Neural progenitor cell (in vitro differentiated cells): ENCODE results near the gene OFD1. TPM values are rescaled to one million over a fixed set of nuclear protein-coding genes. Genes with fewer than 3 reads are reported as not detected.

Experiments used
- DNase-seq: peaks from one replicate; pipeline ENCODE4 v3.0.0-alpha.2; 2016; ENCODE audit warnings: low spot score
- H2AFZ ChIP-seq: fragments of 200-600 bp; sonication (generic); replicated peaks from 2 replicates; pipeline ENCODE4 v1.6.1; 2016; ENCODE audit warnings: antibody characterized with exemption
- H3F3A ChIP-seq: fragments of 200-600 bp; sonication (generic); 2 replicates; pipeline ENCODE4 v1.6.1; 2016; ENCODE audit warnings: antibody characterized with exemption, low read depth
- H3K27ac ChIP-seq: fragments of 200-600 bp; sonication (generic); 2 replicates; pipeline ENCODE4 v1.5.1; 2016; ENCODE audit warnings: mild to moderate bottlenecking
- H3K27me3 ChIP-seq: fragments of 200-600 bp; sonication (generic); 2 replicates; pipeline ENCODE4 v1.6.1; 2016; ENCODE audit warnings: mild to moderate bottlenecking, moderate library complexity
- H3K36me3 ChIP-seq: fragments of 200-600 bp; sonication (generic); 2 replicates; pipeline ENCODE4 v1.5.1; 2016
- H3K4me1 ChIP-seq: fragments of 200-600 bp; sonication (generic); 2 replicates; pipeline ENCODE4 v1.6.1; 2016; ENCODE audit warnings: mixed run types
- H3K4me2 ChIP-seq: fragments of 200-600 bp; sonication (generic); 2 replicates; pipeline ENCODE4 v1.6.1; 2016
- H3K4me3 ChIP-seq: fragments of 200-600 bp; sonication (generic); 2 replicates; pipeline ENCODE4 v1.5.1; 2016
- H3K79me2 ChIP-seq: fragments of 200-600 bp; sonication (generic); 2 replicates; pipeline ENCODE4 v1.6.1; 2016; ENCODE audit warnings: low read depth
- H3K9ac ChIP-seq: fragments of 200-600 bp; sonication (generic); 2 replicates; pipeline ENCODE4 v1.6.1; 2016
- H3K9me3 ChIP-seq: fragments of 200-600 bp; sonication (generic); 2 replicates; pipeline ENCODE4 v1.5.1; 2016; ENCODE audit warnings: low read depth
- H4K20me1 ChIP-seq: fragments of 200-600 bp; sonication (generic); 2 replicates; pipeline ENCODE4 v1.6.1; 2016; ENCODE audit warnings: low read depth
- H3K27ac Mint-ChIP-seq: 3 replicates; pipeline ENCODE4 v1.8.0; 2021; ENCODE audit warnings: mixed read lengths
- H3K27me3 Mint-ChIP-seq: 2 replicates; pipeline ENCODE4 v1.8.0; 2022; ENCODE audit warnings: low read depth, mild to moderate bottlenecking, inconsistent platforms, moderate library complexity, mixed read lengths; ENCODE audit not compliant: insufficient read depth
- H3K36me3 Mint-ChIP-seq: 3 replicates; pipeline ENCODE4 v1.8.0; 2021; ENCODE audit warnings: mixed read lengths
- H3K4me1 Mint-ChIP-seq: 3 replicates; pipeline ENCODE4 v1.8.0; 2021; ENCODE audit warnings: mixed read lengths
- H3K4me3 Mint-ChIP-seq: 3 replicates; pipeline ENCODE4 v1.8.0; 2021; ENCODE audit warnings: mild to moderate bottlenecking, moderate library complexity, mixed read lengths
- H3K9me3 Mint-ChIP-seq: 3 replicates; pipeline ENCODE4 v1.8.0; 2020; ENCODE audit warnings: mixed read lengths
- EZH2 ChIP-seq: fragments of 200-600 bp; sonication (generic); IDR thresholded peaks from 2 replicates; pipeline ENCODE4 v1.6.1; 2017; ENCODE audit warnings: antibody characterized with exemption, mild to moderate bottlenecking, moderate library complexity
- EZH2phosphoT487 ChIP-seq: fragments of 200-600 bp; sonication (generic); IDR thresholded peaks from 2 replicates; pipeline ENCODE4 v1.6.1; 2017; ENCODE audit warnings: antibody characterized with exemption
- total RNA-seq: library from RNA; depleted of rRNA; stranded (reverse); fragments of >200 nt; gene quantifications from 2 replicates; pipeline ENCODE4 v1.2.3, GENCODE V29; 2015; ENCODE audit warnings: low replicate concordance
- TF ChIP-seq, protein P1 (sequence below): fragments of 200-600 bp; sonication (generic); IDR thresholded peaks from 2 replicates; pipeline ENCODE4 v1.5.1; 2017; ENCODE audit warnings: antibody characterized with exemption, mild to moderate bottlenecking

Gene OFD1
- total RNA-seq, 1 donor from 2014 or later: 36.0 TPM

DNA sequence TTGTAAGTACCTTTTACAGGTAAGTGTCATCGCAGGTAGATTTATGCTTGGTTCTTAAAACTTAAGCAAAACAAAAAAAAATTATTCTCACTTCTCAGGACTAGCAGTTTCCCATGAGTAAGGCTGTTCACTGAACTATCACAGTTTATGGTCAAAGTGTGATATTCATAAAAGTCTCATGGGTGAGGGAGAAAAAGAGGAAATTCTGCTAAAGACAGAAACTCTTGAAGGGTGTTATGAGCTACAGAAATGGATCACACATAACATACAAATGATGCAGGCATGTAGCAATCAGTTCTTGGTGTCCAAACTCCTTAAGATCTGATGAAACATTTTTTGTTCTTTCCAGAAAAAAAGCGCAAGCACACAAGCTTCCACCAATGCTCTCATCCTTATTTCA lies 37.1 kb upstream of the OFD1 start:
- H3K27me3 ChIP-seq: no peaks in the 10 kb centered on the region
- peaks cover 19% of the 10 kb centered on the region for H3K4me1 ChIP-seq
- H3K4me1 Mint-ChIP-seq: peaks cover 18% of the 10 kb centered on the region
- no peak overlapping the region for H3K4me3 Mint-ChIP-seq
- no peak overlapping the region for H3K27ac ChIP-seq
- no peaks in the 10 kb centered on the region for H3F3A ChIP-seq
- TF ChIP-seq, protein P1, sequence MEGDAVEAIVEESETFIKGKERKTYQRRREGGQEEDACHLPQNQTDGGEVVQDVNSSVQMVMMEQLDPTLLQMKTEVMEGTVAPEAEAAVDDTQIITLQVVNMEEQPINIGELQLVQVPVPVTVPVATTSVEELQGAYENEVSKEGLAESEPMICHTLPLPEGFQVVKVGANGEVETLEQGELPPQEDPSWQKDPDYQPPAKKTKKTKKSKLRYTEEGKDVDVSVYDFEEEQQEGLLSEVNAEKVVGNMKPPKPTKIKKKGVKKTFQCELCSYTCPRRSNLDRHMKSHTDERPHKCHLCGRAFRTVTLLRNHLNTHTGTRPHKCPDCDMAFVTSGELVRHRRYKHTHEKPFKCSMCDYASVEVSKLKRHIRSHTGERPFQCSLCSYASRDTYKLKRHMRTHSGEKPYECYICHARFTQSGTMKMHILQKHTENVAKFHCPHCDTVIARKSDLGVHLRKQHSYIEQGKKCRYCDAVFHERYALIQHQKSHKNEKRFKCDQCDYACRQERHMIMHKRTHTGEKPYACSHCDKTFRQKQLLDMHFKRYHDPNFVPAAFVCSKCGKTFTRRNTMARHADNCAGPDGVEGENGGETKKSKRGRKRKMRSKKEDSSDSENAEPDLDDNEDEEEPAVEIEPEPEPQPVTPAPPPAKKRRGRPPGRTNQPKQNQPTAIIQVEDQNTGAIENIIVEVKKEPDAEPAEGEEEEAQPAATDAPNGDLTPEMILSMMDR: no peak
- TF ChIP-seq EZH2phosphoT487: no peak
- no peak for TF ChIP-seq EZH2
- no peak overlapping the region for H3K9ac ChIP-seq
- peaks cover 98% of the 10 kb centered on the region for H3K79me2 ChIP-seq
- no peaks in the 10 kb centered on the region for H3K36me3 ChIP-seq
- H3K9me3 Mint-ChIP-seq: no peaks in the 10 kb centered on the region
- no peaks in the 10 kb centered on the region for H3K27me3 Mint-ChIP-seq
- H4K20me1 ChIP-seq: peaks cover 82% of the 10 kb centered on the region
- H3K27ac Mint-ChIP-seq: no peak overlapping the region
- H3K4me3 ChIP-seq: no peak overlapping the region
- H3K4me2 ChIP-seq: no peak overlapping the region
- no peak overlapping the region for H2AFZ ChIP-seq
- DNase-seq: no peak
- no peaks in the 10 kb centered on the region for H3K9me3 ChIP-seq
- peaks cover 4% of the 10 kb centered on the region for H3K36me3 Mint-ChIP-seq

DNA sequence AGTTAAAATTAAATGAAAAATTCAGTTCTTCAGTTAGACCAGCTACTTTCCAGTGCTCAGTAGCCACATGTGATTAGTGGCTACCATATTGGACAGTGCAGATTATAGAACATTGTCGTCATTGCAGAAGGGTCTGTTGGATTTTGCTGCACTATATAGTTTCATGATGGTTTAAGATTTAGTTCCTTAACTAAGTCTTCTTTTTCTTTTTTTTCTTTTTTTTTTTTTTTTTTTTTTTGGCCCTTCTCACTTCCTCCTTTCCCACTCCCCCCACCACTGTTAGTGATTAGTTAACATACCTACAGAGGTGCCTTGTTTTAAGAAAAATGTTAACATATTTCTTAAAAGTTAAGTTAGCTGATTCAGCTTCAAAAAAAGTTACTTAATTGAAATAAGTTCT lies 36.6 kb upstream of the OFD1 start:
- Histone ChIP-seq H3K27me3 (no peaks in the 10 kb centered on the region), H2AFZ (no peak overlapping the region), H3K36me3 (no peaks in the 10 kb centered on the region), H3K27ac (no peak overlapping the region), H3K4me3 (no peak overlapping the region), H3K9me3 (no peaks in the 10 kb centered on the region), H3K79me2 (peaks cover 98% of the 10 kb centered on the region), H3K4me1 (peaks cover 19% of the 10 kb centered on the region), H4K20me1 (peaks cover 82% of the 10 kb centered on the region), H3K9ac (no peak overlapping the region), H3F3A (no peaks in the 10 kb centered on the region), H3K4me2 (no peak overlapping the region)
- peaks cover 4% of the 10 kb centered on the region for H3K36me3 Mint-ChIP-seq
- H3K27me3 Mint-ChIP-seq: no peaks in the 10 kb centered on the region
- no peaks in the 10 kb centered on the region for H3K9me3 Mint-ChIP-seq
- TF ChIP-seq EZH2phosphoT487 (no peak), EZH2 (no peak)
- TF ChIP-seq, protein P1: no peak
- no peak overlapping the region for H3K27ac Mint-ChIP-seq
- no peak for DNase-seq
- H3K4me1 Mint-ChIP-seq: peaks cover 14% of the 10 kb centered on the region
- H3K4me3 Mint-ChIP-seq: no peak overlapping the region

DNA sequence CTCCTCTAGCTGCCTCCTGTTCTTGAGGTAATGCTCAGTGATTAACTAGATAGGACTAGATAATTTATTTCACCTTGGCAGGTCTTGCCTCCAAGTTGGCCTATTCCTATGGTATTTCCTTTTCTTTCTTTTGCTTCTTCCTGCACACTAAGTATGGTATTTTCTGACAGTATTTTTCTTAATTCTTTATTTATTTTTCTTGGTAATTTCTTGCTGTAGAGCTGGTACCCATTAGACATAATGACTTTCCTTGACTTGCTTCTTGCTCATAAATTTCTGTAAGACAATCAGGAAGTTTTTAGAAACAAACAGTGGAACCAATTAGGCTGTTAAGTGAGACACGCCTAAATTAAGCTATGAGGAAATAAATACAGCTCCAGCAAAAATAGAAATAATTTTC lies 36.1 kb upstream of the OFD1 start:
- DNase-seq: no peak
- Histone ChIP-seq H3K4me1 (peaks cover 19% of the 10 kb centered on the region), H3K9me3 (no peaks in the 10 kb centered on the region), H3K9ac (no peak overlapping the region), H3K27ac (no peak overlapping the region), H3K27me3 (no peaks in the 10 kb centered on the region), H2AFZ (no peak overlapping the region), H4K20me1 (peaks cover 82% of the 10 kb centered on the region), H3K36me3 (no peaks in the 10 kb centered on the region), H3K79me2 (peaks cover 98% of the 10 kb centered on the region), H3K4me3 (no peak overlapping the region), H3K4me2 (no peak overlapping the region), H3F3A (no peaks in the 10 kb centered on the region)
- peaks cover 9% of the 10 kb centered on the region for H3K4me1 Mint-ChIP-seq
- no peak overlapping the region for H3K27ac Mint-ChIP-seq
- H3K36me3 Mint-ChIP-seq: peaks cover 4% of the 10 kb centered on the region
- no peaks in the 10 kb centered on the region for H3K27me3 Mint-ChIP-seq
- no peaks in the 10 kb centered on the region for H3K9me3 Mint-ChIP-seq
- H3K4me3 Mint-ChIP-seq: no peak overlapping the region
- TF ChIP-seq, protein P1: no peak
- no peak for TF ChIP-seq EZH2
